Neural cell (in vitro differentiated cells): ENCODE results near the gene ERC2. TPM values are rescaled to one million over a fixed set of nuclear protein-coding genes. Genes with fewer than 3 reads are reported as not detected.

Experiments used
- H2AFZ ChIP-seq: fragments of 200-600, 300-800 bp; sonication (generic), shearing (Covaris generic); 2 replicates; pipeline ENCODE4 v1.6.0; 2014; ENCODE audit warnings: low read depth, mild to moderate bottlenecking, antibody characterized with exemption, low read length, moderate library complexity
- H3F3A ChIP-seq: fragments of 200-600 bp; shearing (Covaris generic); 2 replicates; pipeline ENCODE4 v1.6.1; 2016; ENCODE audit warnings: mild to moderate bottlenecking, moderate library complexity, mixed read lengths, antibody characterized with exemption, low read length; ENCODE audit not compliant: insufficient read depth, poor library complexity, severe bottlenecking
- H3K27ac ChIP-seq: fragments of 200-600, 300-800 bp; sonication (generic), shearing (Covaris generic); 2 replicates; pipeline ENCODE4 v1.5.1; 2014; ENCODE audit warnings: mild to moderate bottlenecking, low read length, moderate library complexity
- H3K27me3 ChIP-seq: fragments of 300-800, 200-600 bp; sonication (generic), shearing (Covaris generic); 2 replicates; pipeline ENCODE4 v1.6.0; 2014; ENCODE audit warnings: mild to moderate bottlenecking, low read depth, low read length, moderate library complexity; ENCODE audit not compliant: insufficient read depth
- H3K36me3 ChIP-seq: fragments of 300-800, 200-600 bp; sonication (generic), shearing (Covaris generic); 2 replicates; pipeline ENCODE4 v1.5.1; 2014; ENCODE audit warnings: mild to moderate bottlenecking, antibody characterized with exemption, low read length, moderate library complexity; ENCODE audit not compliant: insufficient read depth
- H3K4me2 ChIP-seq: fragments of 300-800, 200-600 bp; sonication (generic), shearing (Covaris generic); 2 replicates; pipeline ENCODE4 v1.6.0; 2014; ENCODE audit warnings: mild to moderate bottlenecking, low read length
- H3K4me3 ChIP-seq: fragments of 300-800, 200-600 bp; sonication (generic), shearing (Covaris generic); 2 replicates; pipeline ENCODE4 v1.5.1; 2014; ENCODE audit warnings: mild to moderate bottlenecking, low read length, moderate library complexity
- H3K79me2 ChIP-seq: fragments of 200-600 bp; shearing (Covaris generic); replicated peaks from 2 replicates; pipeline ENCODE4 v1.6.0; 2014; ENCODE audit warnings: mild to moderate bottlenecking, low read length, moderate library complexity; ENCODE audit not compliant: insufficient read depth
- H3K9ac ChIP-seq: fragments of 300-800, 200-600 bp; sonication (generic), shearing (Covaris generic); 2 replicates; pipeline ENCODE4 v1.6.1; 2016; ENCODE audit warnings: mild to moderate bottlenecking, low read length, mixed read lengths
- H3K9me2 ChIP-seq: fragments of 200-600 bp; shearing (Covaris generic); 2 replicates; pipeline ENCODE4 v1.6.1; 2016; ENCODE audit warnings: mild to moderate bottlenecking, low read length, mixed read lengths; ENCODE audit not compliant: insufficient read depth
- H3K9me3 ChIP-seq: fragments of 200-600, 300-800 bp; sonication (generic), shearing (Covaris generic); 2 replicates; pipeline ENCODE4 v1.6.1; 2016; ENCODE audit warnings: mild to moderate bottlenecking, mixed run types, low read length, moderate library complexity, mixed read lengths
- H4K20me1 ChIP-seq: fragments of 200-600 bp; shearing (Covaris generic); 2 replicates; pipeline ENCODE4 v1.6.1; 2016; ENCODE audit warnings: mild to moderate bottlenecking, mixed run types; ENCODE audit not compliant: insufficient read depth
- EP300 ChIP-seq: fragments of 450-650 bp; conservative IDR thresholded peaks from 2 replicates; pipeline ENCODE4 v1.6.1; 2014; ENCODE audit warnings: antibody characterized with exemption, mild to moderate bottlenecking, moderate library complexity; ENCODE audit not compliant: poor library complexity, severe bottlenecking
- EZH2 ChIP-seq: fragments of 200-600, 300-800 bp; shearing (Covaris generic), sonication (generic); IDR thresholded peaks from 2 replicates; pipeline ENCODE4 v1.6.1; 2014; ENCODE audit warnings: antibody characterized with exemption, low read length, borderline replicate concordance, mild to moderate bottlenecking; ENCODE audit not compliant: insufficient read depth, poor library complexity, severe bottlenecking
- MXI1 ChIP-seq: fragments of 450-650 bp; conservative IDR thresholded peaks from 2 replicates; pipeline ENCODE4 v1.6.1; 2014; ENCODE audit warnings: antibody characterized with exemption, mild to moderate bottlenecking; ENCODE audit not compliant: poor library complexity, severe bottlenecking
- POLR2AphosphoS5 ChIP-seq: IDR thresholded peaks from 2 replicates; pipeline ENCODE4 v1.6.1; 2012
- RAD21 ChIP-seq: fragments of 450-650 bp; conservative IDR thresholded peaks from 2 replicates; pipeline ENCODE4 v1.6.1; 2014; ENCODE audit warnings: antibody characterized with exemption, mild to moderate bottlenecking, moderate library complexity
- SMC3 ChIP-seq: fragments of 450-650 bp; conservative IDR thresholded peaks from 2 replicates; pipeline ENCODE4 v1.6.1; 2014; ENCODE audit warnings: antibody characterized with exemption, mild to moderate bottlenecking, moderate library complexity; ENCODE audit not compliant: poor library complexity
- TAF1 ChIP-seq: IDR thresholded peaks from 2 replicates; pipeline ENCODE4 v1.6.1; 2012; ENCODE audit warnings: low read depth
- polyA plus RNA-seq: library from polyadenylated mRNA; depleted of rRNA; stranded (reverse); fragments of >200 nt; gene quantifications from 2 replicates; pipeline ENCODE4 v1.2.3, GENCODE V29; 2014
- TF ChIP-seq, protein P1 (sequence below): IDR thresholded peaks from 2 replicates; pipeline ENCODE4 v1.6.1; 2012; ENCODE audit warnings: borderline replicate concordance
- TF ChIP-seq, protein P2 (sequence below): fragments of 450-650 bp; IDR thresholded peaks from 2 replicates; pipeline ENCODE4 v1.5.1; 2014; ENCODE audit warnings: antibody characterized with exemption, mild to moderate bottlenecking, moderate library complexity; ENCODE audit not compliant: poor library complexity, severe bottlenecking

ERC2 gene
- polyA plus RNA-seq, 1 donor from 2014 or later: 60.4 TPM

DNA sequence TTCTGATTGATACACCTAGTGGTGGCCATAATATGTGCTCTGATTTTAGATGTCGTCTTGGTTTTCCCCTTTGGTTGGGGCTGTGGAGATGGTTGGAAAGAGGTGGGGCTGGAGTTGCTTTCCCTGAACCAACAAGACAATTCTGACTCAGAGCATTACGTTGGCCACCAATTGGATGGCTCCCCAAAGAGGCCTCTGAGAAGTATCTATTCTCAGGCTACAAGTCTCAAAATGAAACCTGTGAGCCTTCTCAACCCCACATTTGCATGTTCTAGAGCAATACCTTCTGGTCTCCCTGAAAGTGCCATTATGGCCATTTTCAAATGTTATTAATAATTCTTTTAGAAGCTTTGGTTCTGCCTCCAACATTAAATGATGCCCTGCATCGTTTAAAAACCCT, 792.8 kb downstream of the ERC2 start:
- Histone ChIP-seq H3K36me3 (no peaks in the 10 kb centered on the region), H3K4me3 (no peak overlapping the region), H3K9ac (no peak overlapping the region), H3K9me2 (no peaks in the 10 kb centered on the region), H2AFZ (no peak overlapping the region), H3K27ac (no peak overlapping the region), H3F3A (no peaks in the 10 kb centered on the region), H3K27me3 (no peaks in the 10 kb centered on the region), H3K79me2 (no peaks in the 10 kb centered on the region), H3K9me3 (no peaks in the 10 kb centered on the region), H3K4me2 (no peak overlapping the region), H4K20me1 (no peaks in the 10 kb centered on the region)
- TF ChIP-seq, protein P1, sequence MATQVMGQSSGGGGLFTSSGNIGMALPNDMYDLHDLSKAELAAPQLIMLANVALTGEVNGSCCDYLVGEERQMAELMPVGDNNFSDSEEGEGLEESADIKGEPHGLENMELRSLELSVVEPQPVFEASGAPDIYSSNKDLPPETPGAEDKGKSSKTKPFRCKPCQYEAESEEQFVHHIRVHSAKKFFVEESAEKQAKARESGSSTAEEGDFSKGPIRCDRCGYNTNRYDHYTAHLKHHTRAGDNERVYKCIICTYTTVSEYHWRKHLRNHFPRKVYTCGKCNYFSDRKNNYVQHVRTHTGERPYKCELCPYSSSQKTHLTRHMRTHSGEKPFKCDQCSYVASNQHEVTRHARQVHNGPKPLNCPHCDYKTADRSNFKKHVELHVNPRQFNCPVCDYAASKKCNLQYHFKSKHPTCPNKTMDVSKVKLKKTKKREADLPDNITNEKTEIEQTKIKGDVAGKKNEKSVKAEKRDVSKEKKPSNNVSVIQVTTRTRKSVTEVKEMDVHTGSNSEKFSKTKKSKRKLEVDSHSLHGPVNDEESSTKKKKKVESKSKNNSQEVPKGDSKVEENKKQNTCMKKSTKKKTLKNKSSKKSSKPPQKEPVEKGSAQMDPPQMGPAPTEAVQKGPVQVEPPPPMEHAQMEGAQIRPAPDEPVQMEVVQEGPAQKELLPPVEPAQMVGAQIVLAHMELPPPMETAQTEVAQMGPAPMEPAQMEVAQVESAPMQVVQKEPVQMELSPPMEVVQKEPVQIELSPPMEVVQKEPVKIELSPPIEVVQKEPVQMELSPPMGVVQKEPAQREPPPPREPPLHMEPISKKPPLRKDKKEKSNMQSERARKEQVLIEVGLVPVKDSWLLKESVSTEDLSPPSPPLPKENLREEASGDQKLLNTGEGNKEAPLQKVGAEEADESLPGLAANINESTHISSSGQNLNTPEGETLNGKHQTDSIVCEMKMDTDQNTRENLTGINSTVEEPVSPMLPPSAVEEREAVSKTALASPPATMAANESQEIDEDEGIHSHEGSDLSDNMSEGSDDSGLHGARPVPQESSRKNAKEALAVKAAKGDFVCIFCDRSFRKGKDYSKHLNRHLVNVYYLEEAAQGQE: no peak
- TF ChIP-seq EZH2 (no peak), TAF1 (no peak), MXI1 (no peak), EP300 (no peak), POLR2AphosphoS5 (no peak), RAD21 (no peak), SMC3 (no peak)
- TF ChIP-seq, protein P2, sequence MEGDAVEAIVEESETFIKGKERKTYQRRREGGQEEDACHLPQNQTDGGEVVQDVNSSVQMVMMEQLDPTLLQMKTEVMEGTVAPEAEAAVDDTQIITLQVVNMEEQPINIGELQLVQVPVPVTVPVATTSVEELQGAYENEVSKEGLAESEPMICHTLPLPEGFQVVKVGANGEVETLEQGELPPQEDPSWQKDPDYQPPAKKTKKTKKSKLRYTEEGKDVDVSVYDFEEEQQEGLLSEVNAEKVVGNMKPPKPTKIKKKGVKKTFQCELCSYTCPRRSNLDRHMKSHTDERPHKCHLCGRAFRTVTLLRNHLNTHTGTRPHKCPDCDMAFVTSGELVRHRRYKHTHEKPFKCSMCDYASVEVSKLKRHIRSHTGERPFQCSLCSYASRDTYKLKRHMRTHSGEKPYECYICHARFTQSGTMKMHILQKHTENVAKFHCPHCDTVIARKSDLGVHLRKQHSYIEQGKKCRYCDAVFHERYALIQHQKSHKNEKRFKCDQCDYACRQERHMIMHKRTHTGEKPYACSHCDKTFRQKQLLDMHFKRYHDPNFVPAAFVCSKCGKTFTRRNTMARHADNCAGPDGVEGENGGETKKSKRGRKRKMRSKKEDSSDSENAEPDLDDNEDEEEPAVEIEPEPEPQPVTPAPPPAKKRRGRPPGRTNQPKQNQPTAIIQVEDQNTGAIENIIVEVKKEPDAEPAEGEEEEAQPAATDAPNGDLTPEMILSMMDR: no peak

DNA sequence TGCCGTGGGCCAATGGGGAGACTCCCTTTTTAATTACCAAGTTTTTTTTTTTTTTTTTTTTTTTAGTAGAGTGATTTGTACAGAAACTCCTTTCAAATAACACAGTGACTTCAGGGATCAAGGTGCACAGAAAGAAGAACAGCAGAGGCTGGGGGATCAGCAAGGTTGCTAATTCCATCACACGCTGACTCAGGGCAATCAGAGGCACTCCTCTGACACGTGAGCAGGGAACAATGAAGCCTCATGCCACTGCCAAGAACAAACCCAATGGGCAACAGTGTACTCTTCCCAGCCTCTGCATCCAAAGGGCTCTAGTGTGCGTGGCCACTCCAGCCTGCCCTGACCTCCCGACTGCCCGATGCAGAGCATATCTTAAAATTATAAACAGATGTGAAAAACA, 794.5 kb downstream of the ERC2 start:
- Histone ChIP-seq H3K9ac (no peak overlapping the region), H3K9me3 (no peaks in the 10 kb centered on the region), H3K27me3 (no peaks in the 10 kb centered on the region), H3K9me2 (no peaks in the 10 kb centered on the region), H4K20me1 (no peaks in the 10 kb centered on the region), H3K36me3 (no peaks in the 10 kb centered on the region), H2AFZ (no peak overlapping the region), H3F3A (no peaks in the 10 kb centered on the region), H3K27ac (no peak overlapping the region), H3K79me2 (no peaks in the 10 kb centered on the region), H3K4me2 (no peak overlapping the region), H3K4me3 (no peak overlapping the region)
- no peak for TF ChIP-seq POLR2AphosphoS5
- TF ChIP-seq, protein P1: no peak
- no peak for TF ChIP-seq TAF1
- no peak for TF ChIP-seq EZH2
- TF ChIP-seq EP300: no peak
- no peak for TF ChIP-seq SMC3
